Muscle of leg (tissue), 11 donors: ENCODE results near the gene DPYD. TPM values are rescaled to one million over a fixed set of nuclear protein-coding genes. Genes with fewer than 3 reads are reported as not detected.

Experiments
- DNase-seq: peaks from one replicate; pipeline ENCODE4 v3.0.0; 2013
- H3K27ac ChIP-seq: one replicate; pipeline ENCODE4 v1.5.1; 2013; ENCODE audit warnings: mild to moderate bottlenecking, low read length, control low read depth
- H3K27me3 ChIP-seq: one replicate; pipeline ENCODE4 v1.6.1; 2013; ENCODE audit warnings: low read length; ENCODE audit not compliant: control insufficient read depth, insufficient read depth
- H3K36me3 ChIP-seq: one replicate; pipeline ENCODE4 v1.6.1; 2013; ENCODE audit warnings: low read length; ENCODE audit not compliant: control insufficient read depth, insufficient read depth
- H3K4me1 ChIP-seq: one replicate; pipeline ENCODE4 v1.6.1; 2013; ENCODE audit warnings: low read length; ENCODE audit not compliant: control insufficient read depth, insufficient read depth
- H3K4me3 ChIP-seq: one replicate; pipeline ENCODE4 v1.5.1; 2013; ENCODE audit warnings: low read length, control low read depth
- H3K9me3 ChIP-seq: replicated peaks from 2 replicates; pipeline ENCODE4 v1.6.1; 2013; ENCODE audit warnings: low read depth, low read length; ENCODE audit not compliant: control insufficient read depth
- WGBS: methylation state at CpG from one replicate; pipeline ENCODE4 v1.1.5; 2013; ENCODE audit warnings: missing lambda C conversion rate; ENCODE audit not compliant: insufficient coverage; 5-methylcytosine and 5-hydroxymethylcytosine counted together
- polyA plus RNA-seq, 8 donors: library from polyadenylated mRNA; unstranded; fragments of 120-200 nt; gene quantifications; one replicate each; pipeline versions ENCODE4 v1.2.1 to v1.2.3, GENCODE V29; 2013; ENCODE audit warnings: inconsistent platforms in 1 of 8, low replicate concordance in 1 of 8; ENCODE audit not compliant: insufficient read length in 8 of 8, insufficient read depth in 1 of 8
- total RNA-seq: library from RNA; stranded (reverse); fragments of 120-200 nt; gene quantifications from one replicate; pipeline ENCODE4 v1.2.4, GENCODE V29; 2013

The DPYD gene
- total and polyA plus RNA-seq, 9 donors, result 7.3 to 14.7 (median 9.8) TPM

DNA sequence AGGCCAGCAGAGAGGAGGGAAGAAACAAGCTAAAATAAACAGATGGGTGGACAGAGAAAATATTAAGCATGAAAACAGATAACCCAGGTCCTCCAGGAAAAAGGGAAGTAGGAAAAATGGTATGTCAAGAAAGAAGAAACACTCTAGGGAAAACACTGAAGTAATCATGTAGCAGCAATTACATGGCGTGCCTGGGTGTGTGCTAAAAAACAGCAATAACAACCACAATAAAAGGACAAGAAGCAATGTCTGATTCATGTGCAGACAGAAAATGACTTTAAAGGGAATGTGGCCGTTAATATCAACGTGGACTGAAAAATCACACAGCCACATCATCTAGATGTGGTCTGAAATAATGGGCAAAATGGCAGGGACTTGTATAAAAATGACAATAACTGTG is 829.6 kb downstream of the DPYD start:
- Histone ChIP-seq H3K27me3 (no peaks in the 10 kb centered on the region), H3K4me3 (no peak overlapping the region), H3K4me1 (no peaks in the 10 kb centered on the region), H3K36me3 (no peaks in the 10 kb centered on the region), H3K9me3 (no peaks in the 10 kb centered on the region), H3K27ac (no peak overlapping the region)
- peak; percentile 28 for DNase-seq
- WGBS, result no CpG with 5 or more reads among the region's 3 CpGs

DNA sequence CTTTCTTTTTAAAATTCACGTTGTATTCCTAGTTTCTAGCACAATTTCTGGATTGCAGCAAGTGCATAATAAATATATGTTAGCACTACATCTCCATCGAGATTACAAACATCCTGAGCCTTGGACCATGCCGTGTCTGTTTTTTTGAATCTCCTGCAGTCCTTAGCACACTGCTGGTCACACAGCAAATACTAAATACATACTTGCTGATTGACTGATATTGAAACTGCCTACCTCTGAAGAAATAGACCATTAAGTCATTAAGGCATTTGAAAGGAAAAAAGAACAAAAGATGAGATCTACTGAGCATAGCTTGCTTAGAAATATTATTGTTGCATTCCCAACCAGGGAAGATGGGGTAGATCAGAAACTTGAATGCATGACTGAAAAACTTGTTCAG is 830.1 kb downstream of the DPYD start:
- Histone ChIP-seq H3K4me1 (no peaks in the 10 kb centered on the region), H3K4me3 (no peak overlapping the region), H3K27me3 (no peaks in the 10 kb centered on the region), H3K36me3 (no peaks in the 10 kb centered on the region), H3K9me3 (no peaks in the 10 kb centered on the region), H3K27ac (no peak overlapping the region)
- WGBS, result 15% methylated on average over 2 of the region's 3 CpGs
- peak; percentile 8 for DNase-seq

DNA sequence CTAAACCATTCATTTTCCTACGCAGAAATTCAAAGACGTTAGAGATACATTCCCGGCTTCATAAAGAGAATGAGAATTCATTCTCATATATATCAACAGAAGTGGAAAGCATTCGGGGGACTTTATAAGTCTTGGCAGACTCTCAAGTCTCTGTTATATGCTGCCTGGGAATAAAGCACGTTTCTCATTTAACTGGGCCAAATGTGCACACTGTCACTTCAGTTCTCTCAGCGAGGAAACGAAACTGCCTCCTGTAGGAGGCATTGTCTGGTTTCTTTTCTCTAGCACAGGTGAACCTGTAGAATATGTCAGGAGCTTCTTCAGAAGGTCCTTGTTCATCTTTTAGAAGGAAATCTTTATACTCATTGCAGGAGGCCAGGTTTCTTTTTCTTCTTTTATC is 831.7 kb downstream of the DPYD start:
- H3K36me3 ChIP-seq, result no peaks in the 10 kb centered on the region
- peak; percentile 71 for DNase-seq
- H3K27ac ChIP-seq, result no peak overlapping the region
- H3K9me3 ChIP-seq, result no peaks in the 10 kb centered on the region
- H3K4me1 ChIP-seq, result no peaks in the 10 kb centered on the region
- H3K27me3 ChIP-seq, result no peaks in the 10 kb centered on the region
- WGBS, result 20% methylated on average over 3 of the region's 7 CpGs
- H3K4me3 ChIP-seq, result no peak overlapping the region

GRCh38 chr1:97088391-97088790 is 832.4 kb downstream of the DPYD start:
- no peak overlapping the region for H3K27ac ChIP-seq
- no peaks in the 10 kb centered on the region for H3K36me3 ChIP-seq
- H3K27me3 ChIP-seq, result no peaks in the 10 kb centered on the region
- no peaks in the 10 kb centered on the region for H3K9me3 ChIP-seq
- WGBS, result no CpG with 5 or more reads among the region's 1 CpG
- peak; percentile 22 for DNase-seq
- no peak overlapping the region for H3K4me3 ChIP-seq
- H3K4me1 ChIP-seq, result no peaks in the 10 kb centered on the region

DNA sequence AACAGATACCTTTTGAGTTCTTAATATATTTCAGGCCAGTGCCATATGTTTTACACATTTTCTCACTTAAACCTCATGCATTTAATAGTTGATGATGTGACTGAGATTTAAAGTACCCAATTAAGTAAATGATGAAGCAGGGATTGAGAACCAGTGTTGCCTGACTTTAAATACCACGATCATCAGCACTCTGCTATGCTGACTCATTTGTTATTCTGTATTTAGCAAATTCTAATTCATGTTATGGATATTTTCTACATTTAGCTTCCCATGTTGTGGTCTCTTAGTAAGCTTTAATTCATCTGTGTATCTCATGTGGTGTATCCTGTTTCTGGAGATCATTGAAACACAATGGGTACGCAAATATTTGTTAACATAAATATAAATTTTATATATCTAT is 836.3 kb downstream of the DPYD start:
- H3K36me3 ChIP-seq, result no peaks in the 10 kb centered on the region
- H3K27ac ChIP-seq, result no peak overlapping the region
- H3K9me3 ChIP-seq, result no peaks in the 10 kb centered on the region
- no CpG with 5 or more reads among the region's 2 CpGs for WGBS
- no peak for DNase-seq
- no peaks in the 10 kb centered on the region for H3K4me1 ChIP-seq
- no peak overlapping the region for H3K4me3 ChIP-seq
- H3K27me3 ChIP-seq, result no peaks in the 10 kb centered on the region

GRCh38 chr1:97082160-97082848 is 838.5 kb downstream of the DPYD start:
- Histone ChIP-seq H3K36me3 (no peaks in the 10 kb centered on the region), H3K27ac (no peak overlapping the region), H3K4me3 (no peak overlapping the region), H3K4me1 (no peaks in the 10 kb centered on the region), H3K27me3 (no peaks in the 10 kb centered on the region), H3K9me3 (no peaks in the 10 kb centered on the region)
- no peak for DNase-seq
- 21% methylated on average over 2 of the region's 4 CpGs for WGBS

DNA sequence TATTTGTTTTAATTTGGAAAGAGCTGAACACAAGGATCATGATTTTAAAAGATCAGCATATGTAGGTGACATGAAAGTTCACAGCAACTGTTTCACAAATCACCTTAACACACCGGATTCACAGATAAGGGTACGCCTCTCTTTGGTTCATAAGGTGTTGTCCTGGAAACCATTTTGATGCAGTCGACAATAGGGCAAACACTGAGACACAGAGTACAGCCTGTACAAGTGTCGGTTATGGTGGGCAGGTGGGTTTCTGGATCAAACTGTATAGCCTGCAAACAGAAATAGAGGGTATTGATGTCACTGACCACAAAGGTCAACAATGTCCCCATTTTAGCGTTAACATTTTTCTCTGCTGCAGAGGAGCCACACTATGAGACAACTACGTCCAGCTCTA is 842.0 kb downstream of the DPYD start:
- Histone ChIP-seq H3K9me3 (no peaks in the 10 kb centered on the region), H3K27me3 (no peaks in the 10 kb centered on the region), H3K4me3 (no peak overlapping the region), H3K27ac (no peak overlapping the region), H3K4me1 (no peaks in the 10 kb centered on the region), H3K36me3 (no peaks in the 10 kb centered on the region)
- WGBS, result 98% methylated on average over 4 of the region's 6 CpGs
- no peak for DNase-seq

DNA sequence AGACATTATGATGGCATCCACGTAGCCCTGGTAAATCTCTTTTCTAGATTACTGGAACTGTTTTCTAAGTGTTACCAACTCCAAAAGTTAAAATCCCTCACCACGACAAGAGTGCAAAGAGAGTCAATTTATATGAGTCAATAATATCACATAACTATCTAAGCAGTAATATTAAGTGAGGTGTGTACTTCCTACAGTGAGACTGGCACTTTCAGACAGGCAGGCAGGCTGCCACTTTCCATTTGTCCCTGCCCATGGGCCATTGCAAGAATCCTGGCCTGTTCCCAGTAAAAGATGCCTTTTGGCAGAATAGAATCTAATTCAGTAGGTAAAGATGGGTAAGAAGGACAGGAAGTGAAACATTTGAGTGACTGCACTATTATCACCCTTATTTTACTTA is 843.6 kb downstream of the DPYD start:
- H3K27ac ChIP-seq, result no peak overlapping the region
- H3K27me3 ChIP-seq, result no peaks in the 10 kb centered on the region
- no peak for DNase-seq
- H3K9me3 ChIP-seq, result no peaks in the 10 kb centered on the region
- no peak overlapping the region for H3K4me3 ChIP-seq
- no peaks in the 10 kb centered on the region for H3K4me1 ChIP-seq
- WGBS, result no CpG with 5 or more reads among the region's 2 CpGs
- no peaks in the 10 kb centered on the region for H3K36me3 ChIP-seq

DNA sequence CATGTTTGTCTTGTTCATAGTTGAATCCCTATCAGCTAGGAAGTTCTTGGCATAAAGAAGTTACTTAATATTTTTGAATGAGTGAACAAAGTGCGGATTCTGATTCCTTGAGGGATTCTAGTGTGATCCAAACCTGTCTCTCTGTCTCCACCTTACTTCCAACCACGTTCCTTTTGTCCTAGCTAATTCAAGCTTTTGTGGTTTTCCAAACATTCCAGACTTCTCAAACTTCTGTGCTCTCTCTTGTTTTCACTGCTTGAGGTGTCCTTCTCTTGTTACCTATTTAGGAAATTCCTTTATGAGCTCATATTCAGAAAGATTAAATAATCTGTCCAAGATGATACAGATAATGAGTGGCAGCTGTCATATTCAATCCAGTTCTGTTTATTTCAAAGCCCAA is 846.1 kb downstream of the DPYD start:
- H3K27me3 ChIP-seq, result no peaks in the 10 kb centered on the region
- no CpG with 5 or more reads among the region's 2 CpGs for WGBS
- no peak overlapping the region for H3K27ac ChIP-seq
- no peaks in the 10 kb centered on the region for H3K9me3 ChIP-seq
- no peaks in the 10 kb centered on the region for H3K4me1 ChIP-seq
- no peak overlapping the region for H3K4me3 ChIP-seq
- no peaks in the 10 kb centered on the region for H3K36me3 ChIP-seq
- no peak for DNase-seq

DNA sequence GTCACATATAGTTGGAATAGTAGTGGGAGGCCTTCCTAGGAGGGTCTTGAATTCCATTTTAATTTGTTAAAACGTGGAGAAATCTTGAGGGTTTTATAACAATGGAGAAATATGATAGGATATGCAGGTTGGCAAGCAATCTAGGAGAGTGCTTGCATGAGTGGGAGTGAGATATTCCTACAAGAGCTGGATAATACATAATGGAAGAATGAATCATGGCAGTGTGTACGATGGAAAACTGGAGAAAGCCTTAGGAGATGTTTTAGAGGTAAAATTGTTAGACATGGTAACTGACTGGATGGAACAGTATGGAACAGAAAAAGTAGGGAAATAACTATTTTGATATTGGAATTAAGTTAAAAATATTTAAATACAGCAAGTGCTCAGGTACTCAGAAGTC is 846.9 kb downstream of the DPYD start:
- Histone ChIP-seq H3K4me1 (no peaks in the 10 kb centered on the region), H3K36me3 (no peaks in the 10 kb centered on the region), H3K27ac (no peak overlapping the region), H3K4me3 (no peak overlapping the region), H3K27me3 (no peaks in the 10 kb centered on the region), H3K9me3 (no peaks in the 10 kb centered on the region)
- DNase-seq, result no peak
- WGBS, result 32% methylated on average over 2 of the region's 2 CpGs

DNA sequence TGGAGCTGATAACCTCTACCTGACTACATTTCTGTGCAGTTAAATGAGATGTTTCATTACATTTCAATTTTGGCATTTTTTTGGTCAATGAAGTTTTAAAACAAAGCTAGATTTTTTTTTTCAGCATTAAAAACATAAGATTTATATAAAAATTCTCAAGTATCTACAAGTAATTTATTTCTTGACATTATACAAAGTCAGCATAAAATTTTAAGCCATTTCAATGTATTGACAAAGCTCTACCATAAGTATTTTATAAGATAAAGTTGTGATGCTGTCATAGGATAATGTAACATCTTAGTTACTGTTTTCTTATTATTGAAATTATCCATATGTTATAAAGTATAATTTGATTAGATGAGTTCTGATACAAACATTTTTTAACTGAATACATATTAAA is 847.7 kb downstream of the DPYD start:
- Histone ChIP-seq H3K27ac (no peak overlapping the region), H3K9me3 (no peaks in the 10 kb centered on the region), H3K4me3 (no peak overlapping the region), H3K4me1 (no peaks in the 10 kb centered on the region), H3K36me3 (no peaks in the 10 kb centered on the region), H3K27me3 (no peaks in the 10 kb centered on the region)
- DNase-seq, result no peak
